HG03139 (cell line): ENCODE results near the gene ANKRD13B.

Experiments
- ATAC-seq: cut with Tn5 transposase; IDR thresholded peaks from one replicate; pipeline ENCODE4 v1.9.1; 2021; ENCODE audit not compliant: unreplicated experiment

ANKRD13B gene

GRCh38 chr17:29594519-29595090 lies 1.7 kb downstream of the ANKRD13B start:
- ATAC-seq: no peak

GRCh38 chr17:29595107-29595942 lies 2.4 kb downstream of the ANKRD13B start:
- no peak for ATAC-seq

- ATAC-seq: no peak
These were observed 3.2 kb downstream of the ANKRD13B start for GRCh38 chr17:29595943-29596774.

- no peak for ATAC-seq
These were observed 3.9 kb downstream of the ANKRD13B start for GRCh38 chr17:29596811-29597210.

GRCh38 chr17:29597361-29598172 lies 4.6 kb downstream of the ANKRD13B start:
- ATAC-seq: no peak

GRCh38 chr17:29603109-29603674 lies 10.3 kb downstream of the ANKRD13B start:
- no peak for ATAC-seq

- ATAC-seq: no peak
These were observed 14.7 kb downstream of the ANKRD13B start for GRCh38 chr17:29607557-29608195.

GRCh38 chr17:29608986-29609385 lies 16.1 kb downstream of the ANKRD13B start:
- no peak for ATAC-seq

GRCh38 chr17:29610395-29610794 lies 17.5 kb downstream of the ANKRD13B start:
- no peak for ATAC-seq

- no peak for ATAC-seq
These were observed 18.6 kb downstream of the ANKRD13B start for GRCh38 chr17:29611351-29612093.

GRCh38 chr17:29612094-29612403 lies 19.1 kb downstream of the ANKRD13B start:
- ATAC-seq: no peak

- ATAC-seq: no peak
These were observed 19.7 kb downstream of the ANKRD13B start for GRCh38 chr17:29612404-29613280.

- no peak for ATAC-seq
These were observed 20.5 kb downstream of the ANKRD13B start for GRCh38 chr17:29613352-29613837.

- no peak for ATAC-seq
These were observed 20.9 kb downstream of the ANKRD13B start for GRCh38 chr17:29613856-29614255.

- ATAC-seq: no peak
These were observed 21.6 kb downstream of the ANKRD13B start for GRCh38 chr17:29614349-29615047.

- no peak for ATAC-seq
These were observed 22.1 kb downstream of the ANKRD13B start for GRCh38 chr17:29615048-29615385.

- ATAC-seq: no peak
These were observed 22.8 kb downstream of the ANKRD13B start for GRCh38 chr17:29615492-29616299.
